Camera-type eye (tissue), 1 donor: ENCODE data around the gene OR9Q1. TPM values are rescaled to one million over a fixed set of nuclear protein-coding genes. Genes with fewer than 3 reads are reported as not detected.

Experiments
- total RNA-seq: library from RNA; depleted of rRNA; stranded (reverse); fragments of >200 nt; gene quantifications from one replicate; pipeline ENCODE4 v1.2.3, GENCODE V29; 2014

Gene OR9Q1
- total RNA-seq, result not detected

GRCh38 chr11:58023435-58023931 is at the start of gene OR9Q1:
Gene OR9Q1, plus strand, starts transcription at chr11:58023881. Its CDS starts 155,564 bp downstream, at chr11:58179445.

DNA sequence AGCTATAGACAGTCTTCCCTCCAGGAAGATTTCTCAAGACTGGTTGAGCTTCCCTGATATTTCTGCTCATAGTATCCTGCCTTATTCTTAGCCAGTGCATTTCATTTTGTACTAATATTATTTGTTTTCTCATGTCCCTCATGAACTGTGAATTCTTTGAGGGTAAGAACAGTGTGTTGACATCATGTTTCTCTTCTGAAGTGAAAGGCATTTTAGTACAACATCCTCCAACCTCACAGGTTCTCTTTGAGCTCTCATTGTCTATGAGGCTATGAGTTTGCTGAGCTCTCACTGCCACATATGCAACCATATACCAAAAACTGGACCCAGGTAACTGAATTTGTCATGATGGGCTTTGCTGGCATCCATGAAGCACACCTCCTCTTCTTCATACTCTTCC is 7.0 kb downstream of the OR9Q1 start, which contains the start of gene OR6Q1:
Gene OR6Q1, plus strand, starts transcription at position 301 of the 400 bp plus-strand sequence. Its CDS starts 0 bp downstream, at position 301.

GRCh38 chr11:58125469-58125868 is 101.8 kb downstream of the OR9Q1 start, which contains the start of gene OR9I1:
Gene OR9I1, minus strand, starts transcription at chr11:58125530. Its CDS starts 6,086 bp downstream, at chr11:58119444.

DNA sequence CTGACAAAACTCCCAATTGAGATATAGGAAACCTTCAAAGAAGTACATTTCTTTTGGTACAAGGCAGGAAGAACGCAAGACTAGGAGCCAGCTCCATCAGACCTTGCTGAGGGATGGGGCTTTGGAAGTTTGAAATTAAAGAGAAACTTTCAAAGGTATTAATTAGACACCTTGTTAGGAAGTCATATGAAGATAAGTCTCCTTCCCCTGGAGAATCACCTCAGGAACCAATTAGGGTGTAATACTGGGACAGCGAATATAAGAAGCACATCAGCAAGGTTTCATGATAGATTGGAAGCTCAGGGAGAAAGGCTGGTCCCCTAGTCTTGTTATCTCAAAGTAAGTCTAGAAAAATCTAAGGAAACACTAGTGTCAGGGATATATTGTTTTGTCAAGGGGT is 165.1 kb downstream of the OR9Q1 start, which contains the start of gene OR9Q2:
Gene OR9Q2, plus strand, starts transcription at position 301 of the 400 bp plus-strand sequence. CDS start 1,421 bp downstream, outside the sequence.

GRCh38 chr11:58204042-58204441 is 180.4 kb downstream of the OR9Q1 start, which contains the start of gene OR1S2:
Gene OR1S2, minus strand, starts transcription at chr11:58204142. Its CDS starts 0 bp downstream, at chr11:58204142.

DNA sequence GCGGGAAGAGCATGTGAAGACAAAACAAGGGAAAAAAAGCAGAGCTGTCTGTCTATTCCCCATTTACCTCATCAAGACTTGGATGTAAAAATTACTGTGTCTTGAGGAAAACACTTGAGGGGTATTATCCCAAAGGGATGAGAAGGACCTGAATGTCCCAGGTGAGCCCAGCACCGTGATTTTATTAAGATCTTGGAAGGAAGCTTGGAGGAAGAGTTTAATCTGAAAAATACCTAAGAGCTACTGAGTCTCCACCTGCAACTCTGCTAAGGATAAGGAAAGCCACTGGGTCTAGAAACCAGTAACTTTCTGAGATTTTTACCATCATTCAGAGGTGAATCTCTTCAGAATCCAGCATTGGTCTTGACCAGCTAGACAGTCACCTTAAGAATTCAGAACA is 188.7 kb downstream of the OR9Q1 start, which contains the start of gene OR1S1:
Gene OR1S1, plus strand, starts transcription at position 301 of the 400 bp plus-strand sequence.

Other genes starting within 250 kb of the OR9Q1 start
- not detected for gene OR6Q1, start 7.1 kb downstream of the OR9Q1 start, total RNA-seq
- gene OR9I1, start 101.6 kb downstream of the OR9Q1 start, total RNA-seq, result not detected
- not detected for gene OR9Q2, start 165.2 kb downstream of the OR9Q1 start, total RNA-seq
- gene OR1S2, start 180.3 kb downstream of the OR9Q1 start, total RNA-seq, result not detected
- gene OR1S1, start 188.8 kb downstream of the OR9Q1 start, total RNA-seq, result not detected
- not detected for gene OR10Q1, start 205.0 kb downstream of the OR9Q1 start, total RNA-seq
- gene OR10W1, start 244.4 kb downstream of the OR9Q1 start, total RNA-seq, result not detected